H9 (cell line): ENCODE data around the gene ATP8B4. TPM values are rescaled to one million over a fixed set of nuclear protein-coding genes. Genes with fewer than 3 reads are reported as not detected.

Experiments
- DNase-seq: peaks from one replicate; pipeline ENCODE4 v3.0.0-alpha.2; 2017
- H2AFZ ChIP-seq: one replicate; pipeline ENCODE4 v1.6.1; 2013; ENCODE audit warnings: mild to moderate bottlenecking, low read length, control low read depth, moderate library complexity
- H2AK5ac ChIP-seq: 2 replicates; pipeline ENCODE4 v1.6.1; 2013; ENCODE audit warnings: low read length, control low read depth, mixed read lengths; ENCODE audit not compliant: insufficient read length
- H2BK120ac ChIP-seq: one replicate; pipeline ENCODE4 v1.6.1; 2013; ENCODE audit warnings: low read depth, mild to moderate bottlenecking, low read length, control low read depth, inconsistent platforms; ENCODE audit not compliant: poor library complexity, severe bottlenecking
- H2BK12ac ChIP-seq: 2 replicates; pipeline ENCODE4 v1.6.1; 2013; ENCODE audit warnings: low read length, control low read depth, mixed read lengths, low read depth; ENCODE audit not compliant: insufficient read length
- H2BK15ac ChIP-seq: 2 replicates; pipeline ENCODE4 v1.6.1; 2013; ENCODE audit warnings: low read depth, low read length, control low read depth
- H2BK20ac ChIP-seq: one replicate; pipeline ENCODE4 v1.6.1; 2013; ENCODE audit warnings: low read depth, mild to moderate bottlenecking, low read length, control low read depth, inconsistent platforms; ENCODE audit not compliant: poor library complexity, severe bottlenecking
- H2BK5ac ChIP-seq: 2 replicates; pipeline ENCODE4 v1.6.1; 2013; ENCODE audit warnings: low read length, control low read depth, mixed read lengths; ENCODE audit not compliant: insufficient read length
- H3K14ac ChIP-seq: 2 replicates; pipeline ENCODE4 v1.6.1; 2013; ENCODE audit warnings: low read length, control low read depth; ENCODE audit not compliant: insufficient read depth
- H3K18ac ChIP-seq: 2 replicates; pipeline ENCODE4 v1.6.1; 2013; ENCODE audit warnings: low read depth, mild to moderate bottlenecking, mixed read lengths, low read length, control low read depth; ENCODE audit not compliant: insufficient read length
- H3K23ac ChIP-seq: 2 replicates; pipeline ENCODE4 v1.6.1; 2013; ENCODE audit warnings: low read length, control low read depth, mixed read lengths, low read depth; ENCODE audit not compliant: insufficient read length
- H3K23me2 ChIP-seq: 2 replicates; pipeline ENCODE4 v1.6.1; 2013; ENCODE audit warnings: low read depth, mild to moderate bottlenecking, mixed read lengths, low read length, control low read depth; ENCODE audit not compliant: insufficient read length, poor library complexity, severe bottlenecking
- H3K27ac ChIP-seq: 2 replicates; pipeline ENCODE4 v1.5.1; 2013; ENCODE audit warnings: low read length, control low read depth, mixed read lengths, low read depth; ENCODE audit not compliant: insufficient read length
- H3K27me3 ChIP-seq: 2 replicates; pipeline ENCODE4 v1.6.1; 2013; ENCODE audit warnings: low read length, control low read depth, inconsistent platforms; ENCODE audit not compliant: insufficient read depth
- H3K4ac ChIP-seq: 2 replicates; pipeline ENCODE4 v1.6.1; 2013; ENCODE audit warnings: low read depth, mild to moderate bottlenecking, control low read depth, inconsistent platforms, low read length, moderate library complexity
- H3K4me1 ChIP-seq: 2 replicates; pipeline ENCODE4 v1.6.1; 2013; ENCODE audit warnings: low read length, control low read depth, inconsistent platforms; ENCODE audit not compliant: insufficient read depth
- H3K4me2 ChIP-seq: 2 replicates; pipeline ENCODE4 v1.6.1; 2013; ENCODE audit warnings: low read length, control low read depth, mixed read lengths; ENCODE audit not compliant: insufficient read length, insufficient read depth
- H3K56ac ChIP-seq: 2 replicates; pipeline ENCODE4 v1.6.1; 2013; ENCODE audit warnings: low read depth, mild to moderate bottlenecking, mixed read lengths, low read length, control low read depth; ENCODE audit not compliant: insufficient read length
- H3K79me1 ChIP-seq: 2 replicates; pipeline ENCODE4 v1.6.1; 2013; ENCODE audit warnings: low read depth, mild to moderate bottlenecking, moderate library complexity, low read length, control low read depth, inconsistent platforms; ENCODE audit not compliant: insufficient read depth, poor library complexity, severe bottlenecking
- H3K79me2 ChIP-seq: 2 replicates; pipeline ENCODE4 v1.6.1; 2013; ENCODE audit warnings: low read length, control low read depth, inconsistent platforms; ENCODE audit not compliant: insufficient read depth
- H3K9ac ChIP-seq: 2 replicates; pipeline ENCODE4 v1.6.1; 2013; ENCODE audit warnings: low read length, control low read depth, mixed read lengths; ENCODE audit not compliant: insufficient read length; ENCODE audit errors: extremely low read depth
- H3K9me3 ChIP-seq: one replicate; pipeline ENCODE4 v1.6.1; 2013; ENCODE audit warnings: low read depth, low read length, inconsistent platforms; ENCODE audit not compliant: control insufficient read depth
- H3T11ph ChIP-seq: one replicate; pipeline ENCODE4 v1.6.1; 2013; ENCODE audit warnings: mild to moderate bottlenecking, low read length, control low read depth, inconsistent platforms
- H4K20me1 ChIP-seq: one replicate; pipeline ENCODE4 v1.6.1; 2013; ENCODE audit not compliant: control insufficient read depth, insufficient read length, insufficient read depth
- H4K5ac ChIP-seq: 2 replicates; pipeline ENCODE4 v1.6.1; 2013; ENCODE audit warnings: low read depth, mild to moderate bottlenecking, mixed read lengths, low read length, control low read depth; ENCODE audit not compliant: insufficient read length
- H4K8ac ChIP-seq: replicated peaks from 2 replicates; pipeline ENCODE4 v1.6.1; 2013; ENCODE audit warnings: low read length, control low read depth, mixed read lengths, low read depth; ENCODE audit not compliant: insufficient read length
- H4K91ac ChIP-seq: 2 replicates; pipeline ENCODE4 v1.6.1; 2013; ENCODE audit warnings: low read depth, mild to moderate bottlenecking, moderate library complexity, mixed read lengths, low read length, control low read depth; ENCODE audit not compliant: insufficient read length
- H3K27ac Mint-ChIP-seq, 3 experiments: 2 replicates in 2 of 3; 3 replicates in 1 of 3; pipeline ENCODE4 v1.8.0; 2020 to 2021; ENCODE audit warnings: mixed read lengths in 3 of 3, mild to moderate bottlenecking in 1 of 3, moderate library complexity in 1 of 3
- H3K27me3 Mint-ChIP-seq: 2 replicates; pipeline ENCODE4 v1.8.0; 2021; ENCODE audit warnings: low read depth, mild to moderate bottlenecking, moderate library complexity, mixed read lengths
- H3K36me3 Mint-ChIP-seq, 3 experiments: 2 replicates in 2 of 3; 3 replicates in 1 of 3; pipeline ENCODE4 v1.8.0; 2020 to 2021; ENCODE audit warnings: low read depth in 3 of 3, mixed read lengths in 3 of 3; ENCODE audit not compliant: insufficient read depth in 1 of 3
- H3K4me1 Mint-ChIP-seq, 2 experiments: 2 replicates each; pipeline ENCODE4 v1.8.0; 2020; ENCODE audit warnings: mixed read lengths in 2 of 2
- H3K4me3 Mint-ChIP-seq, 2 experiments: 2 replicates in 1 of 2; 3 replicates in 1 of 2; pipeline ENCODE4 v1.8.0; 2020 to 2021; ENCODE audit warnings: mild to moderate bottlenecking in 2 of 2, mixed read lengths in 2 of 2, moderate library complexity in 1 of 2
- H3K9me3 Mint-ChIP-seq, 2 experiments: 2 replicates in 1 of 2; 3 replicates in 1 of 2; pipeline ENCODE4 v1.8.0; 2020; ENCODE audit warnings: mild to moderate bottlenecking in 2 of 2, mixed read lengths in 2 of 2, moderate library complexity in 1 of 2
- WGBS: extraction: QIAGEN DNeasy Blood & Tissue Kit; methylation state at CpG from one replicate; pipeline ENCODE4 v1.1.7; 2013; ENCODE audit warnings: missing lambda C conversion rate, low lambda C conversion rate, mixed read lengths; ENCODE audit not compliant: insufficient read length; ENCODE audit errors: extremely low coverage; 5-methylcytosine and 5-hydroxymethylcytosine counted together
- total RNA-seq: library from RNA; stranded (reverse); gene quantifications from 2 replicates; pipeline ENCODE4 v1.2.1, GENCODE V29; 2021
- TF ChIP-seq, protein P1 (sequence below): fragments of 200-600 bp; sonication (generic); conservative IDR thresholded peaks from 3 replicates; pipeline ENCODE4 v1.8.0; 2021; ENCODE audit warnings: antibody characterized with exemption, mild to moderate bottlenecking

The ATP8B4 gene
- total RNA-seq, 1 experiment from 2014 or later, result 0.52 TPM

DNA sequence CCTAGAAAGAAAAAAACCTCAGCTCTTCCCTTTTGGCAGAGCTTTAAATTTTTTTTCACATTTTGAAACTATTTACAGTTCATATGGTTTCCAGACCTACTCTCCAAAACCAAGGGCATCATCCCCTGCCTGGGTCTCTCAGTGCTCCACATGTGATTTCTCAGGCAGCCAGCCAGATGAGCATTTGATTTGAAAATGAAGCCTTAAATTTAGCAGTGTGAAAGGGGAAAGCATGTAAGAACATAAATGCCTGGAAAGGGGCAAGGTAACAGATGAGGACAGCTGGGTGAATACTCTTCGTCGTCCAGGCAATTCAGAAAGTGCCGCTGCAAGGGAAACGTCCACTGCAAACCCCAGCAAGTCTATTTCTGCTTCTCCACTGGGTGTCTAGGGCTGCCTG, 94.8 kb downstream of the ATP8B4 start:
- H3K27ac ChIP-seq, result no peak overlapping the region
- no peak overlapping the region for H3T11ph ChIP-seq
- no peak overlapping the region for H2BK120ac ChIP-seq
- no peak overlapping the region for H2BK5ac ChIP-seq
- H3K23ac ChIP-seq, result no peak overlapping the region
- H3K27me3 ChIP-seq, result no peaks in the 10 kb centered on the region
- no peak overlapping the region for H2AFZ ChIP-seq
- H4K5ac ChIP-seq, result no peak overlapping the region
- no peak overlapping the region for H3K4me2 ChIP-seq
- no peak overlapping the region for H2BK20ac ChIP-seq
- no CpG with 5 or more reads among the region's 4 CpGs for WGBS
- no peaks in the 10 kb centered on the region for H3K23me2 ChIP-seq
- DNase-seq, result no peak
- H3K9me3 Mint-ChIP-seq, result no peaks in the 10 kb centered on the region
- no peak overlapping the region for H4K91ac ChIP-seq
- H3K14ac ChIP-seq, result no peak overlapping the region
- H3K36me3 Mint-ChIP-seq, result no peaks in the 10 kb centered on the region
- H4K8ac ChIP-seq, result no peak overlapping the region
- no peaks in the 10 kb centered on the region; the same call in 1 of the 2 replicates for H3K27me3 Mint-ChIP-seq
- TF ChIP-seq, protein P1, sequence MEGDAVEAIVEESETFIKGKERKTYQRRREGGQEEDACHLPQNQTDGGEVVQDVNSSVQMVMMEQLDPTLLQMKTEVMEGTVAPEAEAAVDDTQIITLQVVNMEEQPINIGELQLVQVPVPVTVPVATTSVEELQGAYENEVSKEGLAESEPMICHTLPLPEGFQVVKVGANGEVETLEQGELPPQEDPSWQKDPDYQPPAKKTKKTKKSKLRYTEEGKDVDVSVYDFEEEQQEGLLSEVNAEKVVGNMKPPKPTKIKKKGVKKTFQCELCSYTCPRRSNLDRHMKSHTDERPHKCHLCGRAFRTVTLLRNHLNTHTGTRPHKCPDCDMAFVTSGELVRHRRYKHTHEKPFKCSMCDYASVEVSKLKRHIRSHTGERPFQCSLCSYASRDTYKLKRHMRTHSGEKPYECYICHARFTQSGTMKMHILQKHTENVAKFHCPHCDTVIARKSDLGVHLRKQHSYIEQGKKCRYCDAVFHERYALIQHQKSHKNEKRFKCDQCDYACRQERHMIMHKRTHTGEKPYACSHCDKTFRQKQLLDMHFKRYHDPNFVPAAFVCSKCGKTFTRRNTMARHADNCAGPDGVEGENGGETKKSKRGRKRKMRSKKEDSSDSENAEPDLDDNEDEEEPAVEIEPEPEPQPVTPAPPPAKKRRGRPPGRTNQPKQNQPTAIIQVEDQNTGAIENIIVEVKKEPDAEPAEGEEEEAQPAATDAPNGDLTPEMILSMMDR, result no peak
- no peak overlapping the region for H3K27ac Mint-ChIP-seq
- H2BK12ac ChIP-seq, result no peak overlapping the region
- no peaks in the 10 kb centered on the region for H3K79me2 ChIP-seq
- no peaks in the 10 kb centered on the region for H3K4me1 Mint-ChIP-seq
- no peak overlapping the region for H3K56ac ChIP-seq
- H3K4ac ChIP-seq, result no peak overlapping the region
- H2BK15ac ChIP-seq, result no peak overlapping the region
- H4K20me1 ChIP-seq, result no peaks in the 10 kb centered on the region
- no peak overlapping the region for H3K9ac ChIP-seq
- H3K79me1 ChIP-seq, result no peaks in the 10 kb centered on the region
- H3K4me3 Mint-ChIP-seq, result no peak overlapping the region
- H2AK5ac ChIP-seq, result no peak overlapping the region
- no peaks in the 10 kb centered on the region for H3K4me1 ChIP-seq
- H3K9me3 ChIP-seq, result no peaks in the 10 kb centered on the region
- no peak overlapping the region for H3K18ac ChIP-seq
